CD4-positive, alpha-beta T cell (primary cell): Measurements from ENCODE around the gene OR6C2. TPM values are rescaled to one million over a fixed set of nuclear protein-coding genes. Genes with fewer than 3 reads are reported as not detected.
"Not testable (repeated sequence)": the region's sequence is repeated elsewhere in the genome, so short reads cannot be mapped to it uniquely, and the experiment has no call there.

Source experiments
- ATAC-seq: fragments of 200-7000 bp; cut with Tn5 transposase; one replicate; pipeline ENCODE4 v1.10.0; 2022; ENCODE audit warnings: mild to moderate bottlenecking; ENCODE audit not compliant: poor library complexity
- CTCF ChIA-PET: fragments of 350-600 bp; sonication (Branson Sonifier 250); formaldehyde crosslinking; loops from one replicate; lab custom pipeline; 2021; ENCODE audit warnings: antibody characterized with exemption, inconsistent platforms; lab: Charles Lee
- POLR2A ChIA-PET: fragments of 350-600 bp; sonication (Branson Sonifier 250); formaldehyde crosslinking; loops from one replicate; lab custom pipeline; 2021; ENCODE audit warnings: antibody characterized with exemption, inconsistent platforms; lab: Charles Lee
- DNase-seq, 14 experiments: peaks; one replicate each; pipeline ENCODE4 v3.0.0-alpha.2; 2013 to 2020; ENCODE audit warnings: mixed read lengths in 2 of 14
- H3K27ac ChIP-seq, 2 donors: one replicate each; pipeline versions ENCODE4 v1.5.1 to v1.7.0; 2013; ENCODE audit warnings: low read length in 2 of 2, low read depth in 1 of 2, mild to moderate bottlenecking in 1 of 2
- H3K27me3 ChIP-seq, 2 experiments: 1 replicate in 1 of 2; 2 replicates in 1 of 2; pipeline versions ENCODE4 v1.6.1 to v1.7.0; 2013; ENCODE audit warnings: low read length in 2 of 2, control low read depth in 1 of 2, mild to moderate bottlenecking in 1 of 2, moderate library complexity in 1 of 2; ENCODE audit not compliant: insufficient read depth in 2 of 2, control insufficient read depth in 1 of 2
- H3K36me3 ChIP-seq: one replicate; pipeline ENCODE4 v1.6.1; 2013; ENCODE audit warnings: low read length, control low read depth; ENCODE audit not compliant: insufficient read depth
- H3K4me1 ChIP-seq: one replicate; pipeline ENCODE4 v1.6.1; 2013; ENCODE audit warnings: low read length, control low read depth; ENCODE audit not compliant: insufficient read depth
- H3K4me3 ChIP-seq: one replicate; pipeline ENCODE4 v1.5.1; 2013; ENCODE audit warnings: mild to moderate bottlenecking, low read length, moderate library complexity
- H3K9me3 ChIP-seq, 2 experiments: 1 replicate in 1 of 2; 2 replicates in 1 of 2; pipeline versions ENCODE4 v1.6.1 to v1.7.0; 2013; ENCODE audit warnings: low read length in 2 of 2, mild to moderate bottlenecking in 2 of 2, control low read depth in 1 of 2, moderate library complexity in 1 of 2; ENCODE audit not compliant: control insufficient read depth in 1 of 2, insufficient read depth in 1 of 2
- H3K27ac Mint-ChIP-seq: one replicate; pipeline ENCODE4 v1.8.0; 2020; ENCODE audit warnings: mixed read lengths
- H3K27me3 Mint-ChIP-seq: one replicate; pipeline ENCODE4 v1.8.0; 2021; ENCODE audit warnings: mixed read lengths
- H3K36me3 Mint-ChIP-seq: one replicate; pipeline ENCODE4 v1.8.0; 2021; ENCODE audit warnings: low read depth, mixed read lengths
- H3K4me1 Mint-ChIP-seq: one replicate; pipeline ENCODE4 v1.8.0; 2021; ENCODE audit warnings: low read depth, mixed read lengths
- H3K4me3 Mint-ChIP-seq: one replicate; pipeline ENCODE4 v1.8.0; 2020; ENCODE audit warnings: mild to moderate bottlenecking, mixed read lengths
- H3K9me3 Mint-ChIP-seq: one replicate; pipeline ENCODE4 v1.8.0; 2020; ENCODE audit warnings: mixed read lengths
- CTCF ChIP-seq: fragments of 200-600 bp; IDR thresholded peaks from one replicate; pipeline ENCODE4 v1.8.0; 2022; ENCODE audit warnings: antibody characterized with exemption, mild to moderate bottlenecking
- intact Hi-C, 2 experiments: fragments of 100-400 bp; cut with DNase I in 1 of 2; cut with micrococcal nuclease in 1 of 2; formaldehyde crosslinking; loops; one replicate each; pipeline versions ENCODE4 v1.15.1 to v1.9.0; 2023 to 2025; cut with DNase I, micrococcal nuclease
- total RNA-seq, 174 experiments: library from RNA in 2 of 174; stranded (reverse) in 2 of 174; gene quantifications; one replicate each; pipeline ENCODE4 v1.2.3 and lab custom pipeline; 2021 to 2026

OR6C2 gene
- total RNA-seq, 2 experiments from 2014 or later: not detected

- POLR2A ChIA-PET: no interaction called here
Observed at GRCh38 chr12:55428331-55429243, 15.3 kb upstream of the OR6C2 start.

GRCh38 chr12:55441233-55441632 lies 2.6 kb upstream of the OR6C2 start:
- H3K36me3 ChIP-seq, H3K9me3 ChIP-seq, H3K36me3 Mint-ChIP-seq, H3K27me3 ChIP-seq, DNase-seq, H3K27ac Mint-ChIP-seq, H3K4me1 Mint-ChIP-seq, POLR2A ChIA-PET, CTCF ChIA-PET, ATAC-seq, intact Hi-C loops, H3K4me1 ChIP-seq, H3K27ac ChIP-seq, H3K4me3 Mint-ChIP-seq, H3K4me3 ChIP-seq: not testable (repeated sequence)
- Mint-ChIP-seq H3K9me3 (peaks cover 10% of the 10 kb centered on the region), H3K27me3 (peaks cover 13% of the 10 kb centered on the region)

More at GRCh38 chr12:55428331-55429243, 15.3 kb upstream of the OR6C2 start:
- DNase-seq: no peak
- Mint-ChIP-seq H3K36me3 (no peaks in the 10 kb centered on the region), H3K27ac (no peak overlapping the region), H3K4me3 (no peak overlapping the region), H3K27me3 (peaks cover 49% of the 10 kb centered on the region), H3K9me3 (no peaks in the 10 kb centered on the region), H3K4me1 (no peaks in the 10 kb centered on the region)
- no peaks in the 10 kb centered on the region for H3K27me3 ChIP-seq
- ATAC-seq: no peak
- no peak for TF ChIP-seq CTCF
- CTCF ChIA-PET: no interaction called here
- no peak overlapping the region for H3K27ac ChIP-seq
- no peaks in the 10 kb centered on the region for H3K4me1 ChIP-seq
- intact Hi-C loops: no loop called here
- no peaks in the 10 kb centered on the region for H3K36me3 ChIP-seq
- no peaks in the 10 kb centered on the region for H3K9me3 ChIP-seq
- H3K4me3 ChIP-seq: no peak overlapping the region

- H3K27me3 Mint-ChIP-seq: peaks cover 24% of the 10 kb centered on the region
- no peaks in the 10 kb centered on the region for H3K4me1 ChIP-seq
- ATAC-seq (no peak), DNase-seq (no peak)
- H3K9me3 ChIP-seq: no peaks in the 10 kb centered on the region
- no peak for TF ChIP-seq CTCF
- POLR2A ChIA-PET: no interaction called here
- no peak overlapping the region for H3K4me3 Mint-ChIP-seq
- no peaks in the 10 kb centered on the region for H3K4me1 Mint-ChIP-seq
- intact Hi-C loops: no loop called here
- CTCF ChIA-PET: no interaction called here
- no peak overlapping the region for H3K4me3 ChIP-seq
- peaks cover 4% of the 10 kb centered on the region for H3K9me3 Mint-ChIP-seq
- no peaks in the 10 kb centered on the region for H3K36me3 ChIP-seq
- no peak overlapping the region for H3K27ac Mint-ChIP-seq
- no peak overlapping the region for H3K27ac ChIP-seq
- peaks cover 0 to 7% of the 10 kb centered on the region in 2 experiments for H3K27me3 ChIP-seq
- no peaks in the 10 kb centered on the region for H3K36me3 Mint-ChIP-seq
Observed at GRCh38 chr12:55445357-55445756, 1.5 kb downstream of the OR6C2 start.
